Measurements from ENCODE around the gene BTNL2.

DNA sequence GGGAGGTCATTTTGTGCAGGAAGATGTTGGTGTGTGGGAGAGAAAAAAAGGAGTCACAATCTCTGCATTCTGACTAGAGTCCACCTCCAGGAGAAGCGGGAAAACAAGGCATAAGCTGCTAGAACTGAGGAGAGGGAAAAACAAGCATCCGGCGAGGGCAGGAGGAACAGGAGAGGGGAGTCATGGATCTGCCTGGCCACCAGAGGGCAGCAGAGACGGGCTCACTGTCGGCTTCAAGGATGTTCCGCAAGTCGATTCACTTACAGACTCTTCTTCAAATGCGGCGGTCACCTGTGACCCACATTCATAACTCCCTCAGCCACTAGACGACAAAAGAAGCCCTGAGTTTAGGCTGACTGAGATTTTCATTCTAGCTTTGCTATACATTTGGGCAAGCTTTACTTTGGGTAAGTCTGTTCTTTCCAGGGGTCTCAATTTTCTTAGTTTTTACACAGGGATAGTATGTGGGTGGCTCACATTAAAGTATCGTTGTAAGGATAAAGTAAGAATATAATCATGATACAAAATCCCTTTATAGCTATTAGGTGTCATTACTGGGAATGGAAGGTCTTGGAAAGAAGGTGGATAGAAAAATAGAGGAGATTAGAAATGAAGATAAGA, 6.6 kb upstream of the BTNL2 start:
- TF ChIP-seq, protein P1, sequence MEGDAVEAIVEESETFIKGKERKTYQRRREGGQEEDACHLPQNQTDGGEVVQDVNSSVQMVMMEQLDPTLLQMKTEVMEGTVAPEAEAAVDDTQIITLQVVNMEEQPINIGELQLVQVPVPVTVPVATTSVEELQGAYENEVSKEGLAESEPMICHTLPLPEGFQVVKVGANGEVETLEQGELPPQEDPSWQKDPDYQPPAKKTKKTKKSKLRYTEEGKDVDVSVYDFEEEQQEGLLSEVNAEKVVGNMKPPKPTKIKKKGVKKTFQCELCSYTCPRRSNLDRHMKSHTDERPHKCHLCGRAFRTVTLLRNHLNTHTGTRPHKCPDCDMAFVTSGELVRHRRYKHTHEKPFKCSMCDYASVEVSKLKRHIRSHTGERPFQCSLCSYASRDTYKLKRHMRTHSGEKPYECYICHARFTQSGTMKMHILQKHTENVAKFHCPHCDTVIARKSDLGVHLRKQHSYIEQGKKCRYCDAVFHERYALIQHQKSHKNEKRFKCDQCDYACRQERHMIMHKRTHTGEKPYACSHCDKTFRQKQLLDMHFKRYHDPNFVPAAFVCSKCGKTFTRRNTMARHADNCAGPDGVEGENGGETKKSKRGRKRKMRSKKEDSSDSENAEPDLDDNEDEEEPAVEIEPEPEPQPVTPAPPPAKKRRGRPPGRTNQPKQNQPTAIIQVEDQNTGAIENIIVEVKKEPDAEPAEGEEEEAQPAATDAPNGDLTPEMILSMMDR (conservative IDR thresholded peaks at IDR 0.05; ENCODE audit: low read depth, low read length), result peak; percentile 92
- TF ChIP-seq EZH2 (IDR thresholded peaks at IDR 0.05; ENCODE audit: low read length, unreplicated experiment), result no peak
- no peak for TF ChIP-seq EZH2phosphoT487 (IDR thresholded peaks at IDR 0.05; ENCODE audit: borderline replicate concordance, low read length)

All from PC-3 (cell line).